Testis (tissue), 3 donors: ENCODE measurements around the gene SMARCC2. TPM values are rescaled to one million over a fixed set of nuclear protein-coding genes. Genes with fewer than 3 reads are reported as not detected.
A peak's percentile ranks its signal among the peaks of the same experiment; 100 is the strongest.

Source experiments
- DNase-seq: peaks from one replicate; pipeline ENCODE4 v3.0.0-alpha.2; 2019
- H3K27ac ChIP-seq, 2 donors: fragments of 200-600 bp; sonication (generic); one replicate each; pipeline ENCODE4 v1.5.1; 2019
- H3K27me3 ChIP-seq: fragments of 200-600 bp; sonication (generic); one replicate; pipeline ENCODE4 v1.5.1; 2019
- H3K36me3 ChIP-seq: fragments of 200-600 bp; sonication (generic); one replicate; pipeline ENCODE4 v1.5.1; 2017; ENCODE audit warnings: low read depth; ENCODE audit errors: missing control alignments
- H3K4me1 ChIP-seq: fragments of 200-600 bp; sonication (generic); one replicate; pipeline ENCODE4 v1.5.1; 2019
- H3K4me3 ChIP-seq, 2 donors: fragments of 200-600 bp; sonication (generic); one replicate each; pipeline ENCODE4 v1.5.1; 2017 to 2019
- H3K9me3 ChIP-seq: fragments of 200-600 bp; sonication (generic); one replicate; pipeline ENCODE4 v1.5.1; 2017
- POLR2A ChIP-seq: fragments of 450-650 bp; IDR thresholded peaks from one replicate; pipeline ENCODE4 v1.6.1; 2017; ENCODE audit warnings: antibody characterized with exemption, mild to moderate bottlenecking, moderate library complexity
- WGBS, 2 donors: methylation state at CpG; one replicate each; pipeline ENCODE4 v1.1.5; 2018; 5-methylcytosine and 5-hydroxymethylcytosine counted together
- intact Hi-C: fragments of 100-400 bp; cut with DNase I; formaldehyde crosslinking; loops from one replicate; pipeline ENCODE4 v1.15.1; 2023; ENCODE audit warnings: low total_unique reads
- polyA plus RNA-seq: library from polyadenylated mRNA; stranded (reverse); fragments of 350-450 nt; fragmentation: Illumina TruSeq; extraction: RNeasy Lipid Tissue Mini Kit (QIAGEN cat#74804); gene quantifications from one replicate; pipeline ENCODE4 v1.2.3, GENCODE V29; 2014; ENCODE audit warnings: low read depth, low replicate concordance; ENCODE audit not compliant: insufficient read depth
- total RNA-seq, 2 donors: library from RNA; depleted of rRNA; stranded (reverse); fragments of >200 nt; gene quantifications; one replicate each; pipeline ENCODE4 v1.2.3, GENCODE V29; 2016
- TF ChIP-seq, protein P1 (sequence below), 3 experiments: fragments of 450-650 bp in 2 of 3; fragments of 200-600 bp in 1 of 3; sonication (generic) in 1 of 3; IDR thresholded peaks; one replicate each; pipeline ENCODE4 v1.5.1; 2016 to 2019; ENCODE audit warnings: antibody characterized with exemption in 3 of 3, mild to moderate bottlenecking in 2 of 3, moderate library complexity in 1 of 3

Gene SMARCC2
- total and polyA plus RNA-seq, 3 donors from 2014 or later = 69.5 to 148 (median 106) TPM

GRCh38 chr12:56127485-56127887 lies 61.8 kb downstream of the SMARCC2 start:
- Histone ChIP-seq H3K27me3 (no peaks in the 10 kb centered on the region), H3K4me3 (peak overlapping the region; percentile 77), H3K27ac (peak overlapping the region; percentile 71 to 93), H3K36me3 (no peaks in the 10 kb centered on the region), H3K9me3 (no peaks in the 10 kb centered on the region), H3K4me1 (peaks cover 26% of the 10 kb centered on the region)
- intact Hi-C loops = loop anchor here (5.0 kb wide), 1 partner anchor 35 kb away; no protein-coding TSS in a partner anchor
- WGBS, 2 donors = 0% methylated on average over 8 of the region's 8 CpGs
- DNase-seq = no peak
- TF ChIP-seq, protein P1, sequence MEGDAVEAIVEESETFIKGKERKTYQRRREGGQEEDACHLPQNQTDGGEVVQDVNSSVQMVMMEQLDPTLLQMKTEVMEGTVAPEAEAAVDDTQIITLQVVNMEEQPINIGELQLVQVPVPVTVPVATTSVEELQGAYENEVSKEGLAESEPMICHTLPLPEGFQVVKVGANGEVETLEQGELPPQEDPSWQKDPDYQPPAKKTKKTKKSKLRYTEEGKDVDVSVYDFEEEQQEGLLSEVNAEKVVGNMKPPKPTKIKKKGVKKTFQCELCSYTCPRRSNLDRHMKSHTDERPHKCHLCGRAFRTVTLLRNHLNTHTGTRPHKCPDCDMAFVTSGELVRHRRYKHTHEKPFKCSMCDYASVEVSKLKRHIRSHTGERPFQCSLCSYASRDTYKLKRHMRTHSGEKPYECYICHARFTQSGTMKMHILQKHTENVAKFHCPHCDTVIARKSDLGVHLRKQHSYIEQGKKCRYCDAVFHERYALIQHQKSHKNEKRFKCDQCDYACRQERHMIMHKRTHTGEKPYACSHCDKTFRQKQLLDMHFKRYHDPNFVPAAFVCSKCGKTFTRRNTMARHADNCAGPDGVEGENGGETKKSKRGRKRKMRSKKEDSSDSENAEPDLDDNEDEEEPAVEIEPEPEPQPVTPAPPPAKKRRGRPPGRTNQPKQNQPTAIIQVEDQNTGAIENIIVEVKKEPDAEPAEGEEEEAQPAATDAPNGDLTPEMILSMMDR (IDR thresholded peaks at IDR 0.05) = no peak
- TF ChIP-seq POLR2A = no peak

GRCh38 chr12:56126732-56127239 lies 62.5 kb downstream of the SMARCC2 start:
- intact Hi-C loops = loop anchor here (5.0 kb wide), 1 partner anchor 36 kb away; no protein-coding TSS in a partner anchor
- TF ChIP-seq, protein P1 (IDR thresholded peaks at IDR 0.05) = no peak
- TF ChIP-seq POLR2A = no peak
- Histone ChIP-seq H3K9me3 (no peaks in the 10 kb centered on the region), H3K27ac (peak overlapping the region; percentile 71 to 93), H3K4me1 (peaks cover 26% of the 10 kb centered on the region), H3K4me3 (no peak overlapping the region), H3K27me3 (no peaks in the 10 kb centered on the region), H3K36me3 (no peaks in the 10 kb centered on the region)
- no peak for DNase-seq
- WGBS, 2 donors = 39 to 52% methylated on average over 3 of the region's 3 CpGs

GRCh38 chr12:56124133-56124532 lies 65.2 kb downstream of the SMARCC2 start:
- Histone ChIP-seq H3K4me1 (peaks cover 31% of the 10 kb centered on the region), H3K9me3 (no peaks in the 10 kb centered on the region), H3K27ac (no peak overlapping the region), H3K4me3 (no peak overlapping the region), H3K27me3 (no peaks in the 10 kb centered on the region), H3K36me3 (no peaks in the 10 kb centered on the region)
- DNase-seq = no peak
- intact Hi-C loops = no loop called here
- 82 to 86% methylated on average over 4 of the region's 4 CpGs for WGBS, 2 donors
- no peak for TF ChIP-seq POLR2A
- TF ChIP-seq, protein P1 (IDR thresholded peaks at IDR 0.05) = no peak

- TF ChIP-seq, protein P1 (IDR thresholded peaks at IDR 0.05) = no peak
- TF ChIP-seq POLR2A = no peak
- no peaks in the 10 kb centered on the region for H3K27me3 ChIP-seq
- no peak overlapping the region for H3K27ac ChIP-seq
- peaks cover 36% of the 10 kb centered on the region for H3K4me1 ChIP-seq
- H3K9me3 ChIP-seq = no peaks in the 10 kb centered on the region
- H3K36me3 ChIP-seq = no peaks in the 10 kb centered on the region
- intact Hi-C loops = no loop called here
- H3K4me3 ChIP-seq = no peak overlapping the region
- no peak for DNase-seq
- 81 to 85% methylated on average over 2 of the region's 2 CpGs for WGBS, 2 donors
These were observed 66.6 kb downstream of the SMARCC2 start for GRCh38 chr12:56122637-56123036.
